ENCODE data around the gene ZCCHC8. TPM values are rescaled to one million over a fixed set of nuclear protein-coding genes. Genes with fewer than 3 reads are reported as not detected.

ZCCHC8 gene
- total RNA-seq (2014; rRNA removed; shearing (Covaris generic)) = 12.8 and 15.7 TPM in 2 replicates

GRCh38 chr12:122500685-122501488, at the start of gene ZCCHC8:
Gene ZCCHC8 (minus strand): TSS chr12:122500932. CDS start chr12:122500840, 92 bp downstream.
- peak; percentile 99 for DNase-seq (ENCODE audit: low spot score)

GRCh38 chr12:122547330-122547729, 46.6 kb upstream of the ZCCHC8 start:
- no peak for DNase-seq (ENCODE audit: low spot score)

GRCh38 chr12:122545855-122546254, 45.1 kb upstream of the ZCCHC8 start:
- DNase-seq (ENCODE audit: low spot score) = no peak

- no peak for DNase-seq (ENCODE audit: low spot score)
Measured at GRCh38 chr12:122544537-122544936, 43.8 kb upstream of the ZCCHC8 start.

GRCh38 chr12:122538496-122538895, 37.8 kb upstream of the ZCCHC8 start:
- DNase-seq (ENCODE audit: low spot score) = no peak

GRCh38 chr12:122537021-122537420, 36.3 kb upstream of the ZCCHC8 start:
- no peak for DNase-seq (ENCODE audit: low spot score)

- DNase-seq (ENCODE audit: low spot score) = no peak
Measured at GRCh38 chr12:122533856-122534255, 33.1 kb upstream of the ZCCHC8 start.

- no peak for DNase-seq (ENCODE audit: low spot score)
Measured at GRCh38 chr12:122528992-122529391, 28.3 kb upstream of the ZCCHC8 start.

GRCh38 chr12:122528582-122528981, 27.9 kb upstream of the ZCCHC8 start:
- no peak for DNase-seq (ENCODE audit: low spot score)

- peak; percentile 67 for DNase-seq (ENCODE audit: low spot score)
Measured at GRCh38 chr12:122527478-122527944, 26.8 kb upstream of the ZCCHC8 start.

- DNase-seq (ENCODE audit: low spot score) = peak; percentile 100
Measured at GRCh38 chr12:122526683-122527477, 26.1 kb upstream of the ZCCHC8 start, which contains the start of the genes KNTC1 and RSRC2. Gene KNTC1 (plus strand): TSS chr12:122527249. CDS start chr12:122530064, 2,815 bp downstream. Gene RSRC2 (minus strand): TSS chr12:122526936. CDS start chr12:122526853, 83 bp downstream.

GRCh38 chr12:122523846-122524718, 23.4 kb upstream of the ZCCHC8 start:
- DNase-seq (ENCODE audit: low spot score) = peak; percentile 31

GRCh38 chr12:122523280-122523679, 22.5 kb upstream of the ZCCHC8 start:
- DNase-seq (ENCODE audit: low spot score) = no peak

- DNase-seq (ENCODE audit: low spot score) = no peak
Measured at GRCh38 chr12:122520676-122521075, 19.9 kb upstream of the ZCCHC8 start.

GRCh38 chr12:122519418-122519817, 18.7 kb upstream of the ZCCHC8 start:
- DNase-seq (ENCODE audit: low spot score) = no peak

- no peak for DNase-seq (ENCODE audit: low spot score)
Measured at GRCh38 chr12:122518908-122519307, 18.2 kb upstream of the ZCCHC8 start.

- DNase-seq (ENCODE audit: low spot score) = no peak
Measured at GRCh38 chr12:122517877-122518276, 17.1 kb upstream of the ZCCHC8 start.

- DNase-seq (ENCODE audit: low spot score) = no peak
Measured at GRCh38 chr12:122516544-122517361, 16.0 kb upstream of the ZCCHC8 start.

- no peak for DNase-seq (ENCODE audit: low spot score)
Measured at GRCh38 chr12:122515275-122515674, 14.5 kb upstream of the ZCCHC8 start.

GRCh38 chr12:122513660-122514059, 12.9 kb upstream of the ZCCHC8 start:
- DNase-seq (ENCODE audit: low spot score) = no peak

Data from HT-29 (cell line).